HG02642 (cell line): Measurements from ENCODE around the gene PKD1.

Experiments
- ATAC-seq: cut with Tn5 transposase; IDR thresholded peaks from one replicate; pipeline ENCODE4 v1.9.1; 2021; ENCODE audit warnings: mild to moderate bottlenecking; ENCODE audit not compliant: unreplicated experiment, poor library complexity

Gene PKD1

DNA sequence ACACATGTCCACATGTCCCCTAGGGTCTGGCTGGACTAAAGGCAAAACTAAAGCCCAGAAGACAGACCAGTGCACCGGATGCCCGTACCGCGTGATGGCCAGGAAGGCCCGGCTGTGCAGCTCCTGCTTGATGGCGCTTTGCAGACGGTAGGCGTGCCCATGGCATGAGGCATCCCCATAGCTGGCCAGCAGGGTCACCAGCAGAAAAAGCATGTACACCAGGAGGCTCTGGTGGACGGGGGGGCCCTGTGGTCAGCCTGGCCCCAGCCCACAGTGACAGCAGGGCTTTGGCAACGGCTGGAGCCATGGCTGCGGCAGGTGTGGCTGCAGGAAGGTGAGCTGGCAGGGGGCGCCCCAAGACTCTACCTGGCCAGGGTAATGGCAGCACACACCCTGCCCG lies 42.8 kb downstream of the PKD1 start:
- no peak for ATAC-seq

- no peak for ATAC-seq
These were observed 43.5 kb downstream of the PKD1 start for GRCh38 chr16:2092256-2092620.

GRCh38 chr16:2091547-2092255 lies 44.0 kb downstream of the PKD1 start:
- no peak for ATAC-seq

- no peak for ATAC-seq
These were observed 44.7 kb downstream of the PKD1 start for GRCh38 chr16:2090777-2091546.

- no peak for ATAC-seq
These were observed 45.3 kb downstream of the PKD1 start for GRCh38 chr16:2090481-2090776.

GRCh38 chr16:2089706-2090480 lies 45.8 kb downstream of the PKD1 start:
- ATAC-seq = no peak

GRCh38 chr16:2088759-2089358 lies 46.8 kb downstream of the PKD1 start:
- ATAC-seq = no peak

DNA sequence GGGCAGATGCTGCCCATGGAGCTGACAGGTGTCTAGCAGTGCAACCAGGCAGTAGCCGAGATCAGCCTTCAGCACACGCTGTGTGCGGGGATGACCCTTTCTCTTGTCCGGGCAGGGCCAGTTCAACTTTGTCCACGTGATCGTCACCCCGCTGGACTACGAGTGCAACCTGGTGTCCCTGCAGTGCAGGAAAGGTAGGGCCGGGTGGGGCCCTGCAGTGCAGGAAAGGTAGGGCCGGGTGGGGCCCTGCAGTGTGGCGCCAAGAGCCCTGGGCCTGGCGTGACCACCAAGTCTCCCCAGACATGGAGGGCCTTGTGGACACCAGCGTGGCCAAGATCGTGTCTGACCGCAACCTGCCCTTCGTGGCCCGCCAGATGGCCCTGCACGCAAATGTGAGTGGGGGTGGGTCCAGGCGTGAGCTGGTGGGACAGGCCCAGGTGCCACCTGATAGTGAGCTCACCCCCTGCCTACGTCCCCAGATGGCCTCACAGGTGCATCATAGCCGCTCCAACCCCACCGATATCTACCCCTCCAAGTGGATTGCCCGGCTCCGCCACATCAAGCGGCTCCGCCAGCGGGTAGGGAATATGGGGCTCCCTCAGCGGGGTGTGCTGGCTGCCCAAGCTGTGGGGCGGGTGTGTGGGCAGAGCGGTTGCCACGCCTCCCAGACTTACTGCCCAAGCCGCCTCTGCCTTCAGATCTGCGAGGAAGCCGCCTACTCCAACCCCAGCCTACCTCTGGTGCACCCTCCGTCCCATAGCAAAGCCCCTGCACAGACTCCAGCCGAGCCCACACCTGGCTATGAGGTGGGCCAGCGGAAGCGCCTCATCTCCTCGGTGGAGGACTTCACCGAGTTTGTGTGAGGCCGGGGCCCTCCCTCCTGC lies 47.7 kb downstream of the PKD1 start:
- no peak for ATAC-seq

DNA sequence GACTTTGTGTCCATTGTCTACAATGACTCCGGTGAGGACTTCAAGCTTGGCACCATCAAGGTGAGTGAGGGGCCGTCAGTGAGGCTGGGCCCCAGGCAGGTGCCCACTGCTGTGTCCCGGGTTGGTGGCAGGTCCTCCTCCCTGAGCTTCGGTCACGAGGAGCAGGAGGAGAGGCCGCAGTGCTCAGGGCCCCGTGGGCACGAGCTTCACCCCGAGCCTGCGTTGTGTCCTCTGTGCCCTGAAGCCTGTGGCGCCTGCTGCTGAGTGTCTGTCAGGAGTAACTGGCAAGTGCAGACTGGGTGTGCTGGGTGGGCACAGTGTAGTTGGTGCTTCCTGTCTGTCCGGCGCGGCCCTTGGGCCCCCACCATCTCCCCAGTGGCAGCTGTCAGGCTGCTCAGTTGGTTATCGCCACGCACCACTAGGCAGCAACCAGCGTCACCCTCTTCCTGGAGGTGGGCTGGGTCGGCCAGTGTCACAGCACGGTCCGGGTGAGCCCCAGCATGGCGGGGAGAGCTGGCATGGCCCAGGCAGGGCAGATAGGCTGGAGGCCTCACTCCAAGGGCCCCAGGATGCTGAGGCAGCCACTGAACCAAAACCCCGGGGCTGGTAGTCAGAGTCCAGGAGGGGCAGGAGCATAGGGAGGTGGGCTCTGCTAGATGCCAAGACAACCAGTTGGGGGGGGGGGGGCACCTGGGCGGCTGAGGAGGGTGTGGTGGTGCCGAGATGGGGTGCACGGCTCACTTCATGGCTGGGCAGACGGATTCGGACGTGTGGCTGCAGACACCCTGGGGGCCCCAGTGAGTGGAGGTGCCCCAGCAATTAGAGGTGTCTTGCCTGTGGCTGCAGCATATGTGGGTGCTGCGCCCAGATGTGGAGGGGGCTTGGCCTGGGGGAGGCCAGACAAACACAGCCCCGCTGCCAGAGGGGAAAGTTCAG lies 48.6 kb downstream of the PKD1 start:
- no peak for ATAC-seq

DNA sequence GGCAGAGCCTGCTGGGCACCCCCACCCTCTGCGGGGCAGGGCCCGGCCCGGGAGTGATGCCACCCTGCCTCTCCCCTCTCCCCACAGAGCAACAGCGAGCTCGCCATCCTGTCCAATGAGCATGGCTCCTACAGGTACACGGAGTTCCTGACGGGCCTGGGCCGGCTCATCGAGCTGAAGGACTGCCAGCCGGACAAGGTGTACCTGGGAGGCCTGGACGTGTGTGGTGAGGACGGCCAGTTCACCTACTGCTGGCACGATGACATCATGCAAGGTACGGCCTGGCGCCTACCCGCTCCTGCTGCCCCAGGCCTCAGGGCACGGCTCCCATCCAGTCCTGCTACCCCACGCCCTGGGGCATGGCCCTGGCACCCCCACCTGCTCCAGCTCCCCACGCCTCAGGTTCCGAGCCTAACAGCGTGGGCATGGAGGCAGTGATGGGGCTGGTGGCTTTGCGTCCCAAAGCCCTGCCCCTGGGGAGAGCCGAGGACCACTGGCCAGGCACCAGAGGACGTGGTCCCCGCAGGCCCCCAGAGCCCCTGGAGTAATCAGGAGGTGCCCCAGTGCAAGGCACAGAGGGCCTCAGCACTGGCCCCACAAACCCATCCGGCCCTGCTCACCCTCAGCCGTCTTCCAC lies 49.5 kb downstream of the PKD1 start:
- ATAC-seq = no peak

GRCh38 chr16:2085669-2086068 lies 50.0 kb downstream of the PKD1 start:
- no peak for ATAC-seq

DNA sequence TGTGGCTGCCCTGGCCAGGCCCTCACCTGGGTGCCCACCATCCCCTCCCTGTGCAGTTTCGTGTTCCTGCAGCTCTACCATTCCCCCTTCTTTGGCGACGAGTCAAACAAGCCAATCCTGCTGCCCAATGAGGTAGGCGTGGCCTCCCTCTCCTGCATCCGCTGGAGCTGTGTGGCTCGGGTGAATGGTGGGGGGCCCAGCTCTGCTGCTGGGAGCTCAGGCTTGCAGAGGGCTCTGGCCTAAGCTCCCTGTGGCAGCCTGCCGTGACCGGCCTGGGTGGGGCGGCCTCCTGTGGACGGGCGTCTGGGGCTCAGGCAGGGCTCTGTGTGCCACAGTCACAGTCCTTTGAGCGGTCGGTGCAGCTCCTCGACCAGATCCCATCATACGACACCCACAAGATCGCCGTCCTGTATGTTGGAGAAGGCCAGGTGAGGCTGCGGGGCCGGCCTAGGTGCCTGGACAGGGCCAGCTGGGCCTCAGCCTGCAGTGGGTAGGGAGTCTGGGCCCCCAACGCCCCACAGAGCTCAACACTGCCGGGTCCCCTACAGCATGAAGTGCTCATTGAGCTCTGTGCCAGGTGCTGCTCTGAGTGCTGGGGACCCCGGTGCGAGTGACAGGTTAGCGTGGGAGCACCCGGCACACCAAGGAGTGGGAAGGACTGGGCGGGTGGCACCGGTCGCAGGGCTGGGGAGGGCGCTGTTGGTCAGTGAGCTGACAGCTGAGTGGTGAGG lies 50.6 kb downstream of the PKD1 start:
- ATAC-seq = no peak

DNA sequence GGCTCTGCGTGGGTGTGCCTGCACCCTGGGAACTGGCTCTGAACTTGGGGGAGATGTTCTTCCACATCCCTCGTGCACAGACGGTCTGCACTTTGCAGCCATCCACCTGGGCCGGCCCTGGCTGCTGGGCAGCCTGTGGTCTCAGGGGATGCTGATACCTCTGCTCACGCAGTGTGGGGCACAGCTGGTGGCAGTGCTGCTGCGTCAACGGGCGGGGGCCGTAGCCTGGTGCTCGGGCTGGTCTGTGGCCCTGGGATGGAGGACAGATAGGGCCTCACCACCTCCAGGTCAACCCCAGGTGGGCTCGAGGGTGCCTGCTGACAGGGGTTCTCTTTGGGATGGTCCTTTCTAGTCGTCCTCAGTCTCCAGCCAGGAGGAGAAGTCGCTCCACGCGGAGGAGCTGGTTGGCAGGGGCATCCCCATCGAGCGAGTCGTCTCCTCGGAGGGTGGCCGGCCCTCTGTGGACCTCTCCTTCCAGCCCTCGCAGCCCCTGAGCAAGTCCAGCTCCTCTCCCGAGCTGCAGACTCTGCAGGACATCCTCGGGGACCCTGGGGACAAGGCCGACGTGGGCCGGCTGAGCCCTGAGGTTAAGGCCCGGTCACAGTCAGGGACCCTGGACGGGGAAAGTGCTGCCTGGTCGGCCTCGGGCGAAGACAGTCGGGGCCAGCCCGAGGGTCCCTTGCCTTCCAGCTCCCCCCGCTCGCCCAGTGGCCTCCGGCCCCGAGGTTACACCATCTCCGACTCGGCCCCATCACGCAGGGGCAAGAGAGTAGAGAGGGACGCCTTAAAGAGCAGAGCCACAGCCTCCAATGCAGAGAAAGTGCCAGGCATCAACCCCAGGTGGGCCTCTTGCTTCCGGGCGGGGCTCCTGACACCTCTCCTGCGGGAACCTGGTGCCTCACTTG lies 51.6 kb downstream of the PKD1 start:
- no peak for ATAC-seq

DNA sequence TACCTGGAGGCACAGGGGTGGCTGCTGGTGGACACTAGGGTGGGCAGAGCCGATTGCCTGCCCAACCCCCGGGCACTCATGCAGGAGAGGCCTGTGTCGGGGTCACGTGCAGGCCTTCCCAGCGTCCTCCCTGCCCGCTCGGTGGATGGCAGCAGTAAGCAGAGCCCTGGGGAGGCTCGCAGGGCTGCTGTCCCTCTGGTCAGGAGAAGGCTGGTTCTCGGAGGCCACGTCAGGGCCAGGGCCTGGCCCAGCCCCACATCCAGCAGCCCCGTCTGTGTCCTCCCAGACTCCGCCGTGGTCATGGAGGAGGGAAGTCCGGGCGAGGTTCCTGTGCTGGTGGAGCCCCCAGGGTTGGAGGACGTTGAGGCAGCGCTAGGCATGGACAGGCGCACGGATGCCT lies 52.3 kb downstream of the PKD1 start:
- no peak for ATAC-seq

- no peak for ATAC-seq
These were observed 52.7 kb downstream of the PKD1 start for GRCh38 chr16:2082983-2083364.

- ATAC-seq = no peak
These were observed 53.3 kb downstream of the PKD1 start for GRCh38 chr16:2082171-2082982.
